Measurements from ENCODE around the gene ANO10.

DNA sequence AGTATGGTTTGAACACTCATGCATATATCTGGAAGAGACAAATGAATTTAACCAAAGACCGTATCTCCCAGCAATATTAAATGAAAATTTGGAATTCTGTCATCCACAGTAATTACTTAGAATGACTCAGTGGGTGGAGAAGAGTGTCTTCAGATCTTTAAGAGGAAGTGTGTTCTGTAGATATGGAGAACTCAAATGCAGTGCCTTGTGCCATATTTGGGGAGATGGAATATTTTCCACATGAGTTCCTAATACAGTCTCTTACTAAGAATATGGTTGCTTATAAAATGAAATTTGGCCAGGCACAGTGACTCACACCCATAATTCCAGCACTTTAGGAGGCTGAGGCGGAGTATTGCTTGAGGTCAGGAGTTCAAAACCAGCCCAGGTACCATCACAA, 40.5 kb downstream of the ANO10 start:
- no peak for TF ChIP-seq POLR2A (IDR thresholded peaks at IDR 0.05)
- TF ChIP-seq, protein P1, sequence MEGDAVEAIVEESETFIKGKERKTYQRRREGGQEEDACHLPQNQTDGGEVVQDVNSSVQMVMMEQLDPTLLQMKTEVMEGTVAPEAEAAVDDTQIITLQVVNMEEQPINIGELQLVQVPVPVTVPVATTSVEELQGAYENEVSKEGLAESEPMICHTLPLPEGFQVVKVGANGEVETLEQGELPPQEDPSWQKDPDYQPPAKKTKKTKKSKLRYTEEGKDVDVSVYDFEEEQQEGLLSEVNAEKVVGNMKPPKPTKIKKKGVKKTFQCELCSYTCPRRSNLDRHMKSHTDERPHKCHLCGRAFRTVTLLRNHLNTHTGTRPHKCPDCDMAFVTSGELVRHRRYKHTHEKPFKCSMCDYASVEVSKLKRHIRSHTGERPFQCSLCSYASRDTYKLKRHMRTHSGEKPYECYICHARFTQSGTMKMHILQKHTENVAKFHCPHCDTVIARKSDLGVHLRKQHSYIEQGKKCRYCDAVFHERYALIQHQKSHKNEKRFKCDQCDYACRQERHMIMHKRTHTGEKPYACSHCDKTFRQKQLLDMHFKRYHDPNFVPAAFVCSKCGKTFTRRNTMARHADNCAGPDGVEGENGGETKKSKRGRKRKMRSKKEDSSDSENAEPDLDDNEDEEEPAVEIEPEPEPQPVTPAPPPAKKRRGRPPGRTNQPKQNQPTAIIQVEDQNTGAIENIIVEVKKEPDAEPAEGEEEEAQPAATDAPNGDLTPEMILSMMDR (IDR thresholded peaks at IDR 0.05) = no peak

All from heart left ventricle (tissue), 13 donors.